Endothelial cell of umbilical vein (primary cell): ENCODE results near the gene SPATA3. TPM values are rescaled to one million over a fixed set of nuclear protein-coding genes. Genes with fewer than 3 reads are reported as not detected.

Experiments
- BruUV-seq: library from RNA; stranded (reverse); fragments of 400-500 nt; replicated peaks from 2 replicates; lab custom pipeline; 2021; lab: Mats Ljungman, UMichigan
- CTCF ChIA-PET: fragments of 300-600, 350-600 bp; sonication (Branson Sonifier 250); formaldehyde crosslinking; loops from one replicate; lab custom pipeline; 2021; ENCODE audit warnings: antibody characterized with exemption, inconsistent platforms; lab: Charles Lee
- POLR2A ChIA-PET: fragments of 300-600, 350-600 bp; sonication (Branson Sonifier 250); formaldehyde crosslinking; loops from one replicate; lab custom pipeline; 2021; ENCODE audit warnings: antibody characterized with exemption, inconsistent platforms; lab: Charles Lee
- DNase-seq: peaks from one replicate; pipeline ENCODE4 v3.0.0-alpha.2; 2011; ENCODE audit warnings: low read depth, low spot score
- FAIRE-seq: peaks from 2 replicates; lab custom pipeline; 2011; peaks lifted over from hg19 to GRCh38; lab: Jason Lieb, UNC
- H2AFZ ChIP-seq: 2 replicates; pipeline ENCODE4 v1.6.0; 2012; ENCODE audit warnings: low read depth, low read length, control low read depth, inconsistent platforms
- H3K27ac ChIP-seq: 2 replicates; pipeline ENCODE4 v1.5.1; 2011; ENCODE audit warnings: low read depth, mild to moderate bottlenecking, control low read depth, low read length, moderate library complexity; ENCODE audit not compliant: insufficient read depth
- H3K27me3 ChIP-seq, 2 experiments: 2 replicates each; pipeline versions ENCODE4 v1.6.0 to v1.6.1; 2011; ENCODE audit warnings: low read length in 2 of 2, mixed read lengths in 1 of 2; ENCODE audit not compliant: control insufficient read depth in 2 of 2, insufficient read depth in 2 of 2
- H3K36me3 ChIP-seq, 2 experiments: 2 replicates in 1 of 2; 3 replicates in 1 of 2; pipeline ENCODE4 v1.5.1; 2011; ENCODE audit warnings: low read length in 2 of 2, mild to moderate bottlenecking in 1 of 2, moderate library complexity in 1 of 2; ENCODE audit not compliant: control insufficient read depth in 2 of 2, insufficient read depth in 2 of 2; ENCODE audit errors: extremely low read depth in 1 of 2
- H3K4me1 ChIP-seq: 3 replicates; pipeline ENCODE4 v1.5.1; 2011; ENCODE audit warnings: mild to moderate bottlenecking, low read length; ENCODE audit not compliant: control insufficient read depth, insufficient read depth; ENCODE audit errors: extremely low read depth
- H3K4me2 ChIP-seq: 2 replicates; pipeline ENCODE4 v1.6.1; 2011; ENCODE audit warnings: low read length, control low read depth, mixed read lengths; ENCODE audit not compliant: insufficient read depth
- H3K4me3 ChIP-seq, 3 experiments: fragments of 200-600 bp in 1 of 3; sonication (generic), shearing (Covaris generic) in 1 of 3; replicated peaks in 1 of 3; 2 replicates each; pipeline ENCODE4 v1.5.1; 2011 to 2016; ENCODE audit warnings: control low read depth in 3 of 3, low read length in 3 of 3, mild to moderate bottlenecking in 2 of 3, inconsistent platforms in 1 of 3, low read depth in 1 of 3, moderate library complexity in 1 of 3; ENCODE audit not compliant: insufficient read depth in 1 of 3
- H3K79me2 ChIP-seq: 2 replicates; pipeline ENCODE4 v1.6.0; 2012; ENCODE audit warnings: low read length, inconsistent platforms; ENCODE audit not compliant: control insufficient read depth, insufficient read depth
- H3K9ac ChIP-seq: replicated peaks from 2 replicates; pipeline ENCODE3; 2011; ENCODE audit warnings: low read length, control low read depth; ENCODE audit not compliant: insufficient read depth; ENCODE audit errors: extremely low read depth
- H3K9me1 ChIP-seq: replicated peaks from 3 replicates; pipeline ENCODE4 v1.6.0; 2011; ENCODE audit warnings: mild to moderate bottlenecking, low read length; ENCODE audit not compliant: control insufficient read depth, insufficient read depth; ENCODE audit errors: extremely low read depth
- H3K9me3 ChIP-seq: replicated peaks from 2 replicates; pipeline ENCODE4 v1.5.1; 2012; ENCODE audit warnings: low read length, inconsistent platforms; ENCODE audit not compliant: control insufficient read depth, insufficient read depth
- H4K20me1 ChIP-seq: replicated peaks from 2 replicates; pipeline ENCODE3; 2011; ENCODE audit warnings: mild to moderate bottlenecking, low read length; ENCODE audit not compliant: control insufficient read depth, insufficient read depth; ENCODE audit errors: extremely low read depth
- CTCF ChIP-seq, 2 donors: IDR thresholded peaks; 1 replicate in 1 of 2; 2 replicates in 1 of 2; pipeline ENCODE4 v1.5.1; 2011; ENCODE audit warnings: low read length in 2 of 2, mild to moderate bottlenecking in 2 of 2, moderate library complexity in 2 of 2, control low read depth in 1 of 2, inconsistent platforms in 1 of 2, low read depth in 1 of 2; ENCODE audit not compliant: insufficient read depth in 1 of 2; ENCODE audit errors: extremely low read depth in 1 of 2
- EZH2 ChIP-seq: IDR thresholded peaks from 2 replicates; pipeline ENCODE4 v1.6.1; 2012; ENCODE audit warnings: borderline replicate concordance, low read depth, mild to moderate bottlenecking, moderate library complexity, low read length, inconsistent platforms; ENCODE audit not compliant: severe bottlenecking
- FOS ChIP-seq: IDR thresholded peaks from 2 replicates; pipeline ENCODE4 v1.6.1; 2011; ENCODE audit warnings: mild to moderate bottlenecking, low read length, moderate library complexity, borderline replicate concordance; ENCODE audit not compliant: insufficient read depth
- GATA2 ChIP-seq: IDR thresholded peaks from 2 replicates; pipeline ENCODE4 v1.7.0; 2011; ENCODE audit warnings: low read depth, mild to moderate bottlenecking, moderate library complexity, mixed read lengths, low read length; ENCODE audit not compliant: insufficient read length, insufficient read depth
- JUN ChIP-seq: IDR thresholded peaks from 2 replicates; pipeline ENCODE4 v1.6.1; 2011; ENCODE audit warnings: borderline replicate concordance, low read depth; ENCODE audit not compliant: insufficient read length, insufficient read depth
- MAX ChIP-seq: IDR thresholded peaks from 2 replicates; pipeline ENCODE4 v1.6.1; 2011; ENCODE audit not compliant: insufficient read depth, insufficient read length
- MYC ChIP-seq: IDR thresholded peaks from one replicate; pipeline ENCODE4 v1.6.1; 2011; ENCODE audit warnings: mild to moderate bottlenecking, low read depth, low read length
- POLR2A ChIP-seq: IDR thresholded peaks from 2 replicates; pipeline ENCODE4 v1.6.1; 2012; ENCODE audit warnings: low read depth, mild to moderate bottlenecking, control low read depth, low read length
- POLR2AphosphoS5 ChIP-seq: IDR thresholded peaks from 2 replicates; pipeline ENCODE4 v1.6.1; 2012; ENCODE audit warnings: low read depth, mild to moderate bottlenecking, control low read depth, low read length, moderate library complexity; ENCODE audit not compliant: insufficient read depth
- dilution Hi-C: fragments of 300-500 bp; cut with MboI; formaldehyde crosslinking; loops from one replicate; pipeline ENCODE4 v1.15.0; 2019; ENCODE audit warnings: low sequenced_read_pairs; ENCODE audit not compliant: extremely low pct_ligation_motif_present
- intact Hi-C: fragments of 100-400 bp; cut with micrococcal nuclease; formaldehyde crosslinking; loops from one replicate; pipeline ENCODE4 v1.10.0; 2022
- polyA plus RNA-seq, 4 experiments: library from polyadenylated mRNA; depleted of rRNA in 3 of 4; stranded (reverse) in 3 of 4; unstranded in 1 of 4; fragments of >200 nt; gene quantifications; 2 replicates each; pipeline versions ENCODE4 v1.2.1 to v1.2.3, GENCODE V29; 2011 to 2012; ENCODE audit warnings: missing spikeins in 1 of 4
- total RNA-seq: library from RNA; stranded (reverse); gene quantifications from 2 replicates; pipeline ENCODE4 v1.2.3, GENCODE V29; 2021

SPATA3 gene
- total and polyA plus RNA-seq, 2 donors (not counting 3 experiments of a cell fraction or from before 2014, with no cell fraction given), result not detected

GRCh38 chr2:231041061-231041689 is 45.3 kb downstream of the SPATA3 start:
- FAIRE-seq (no peak), DNase-seq (no peak)
- Histone ChIP-seq H3K9me1 (no peaks in the 10 kb centered on the region), H2AFZ (no peak overlapping the region), H3K36me3 (no peaks in the 10 kb centered on the region), H3K4me2 (no peak overlapping the region), H3K9me3 (no peaks in the 10 kb centered on the region), H3K79me2 (no peaks in the 10 kb centered on the region), H3K4me1 (no peaks in the 10 kb centered on the region), H4K20me1 (no peaks in the 10 kb centered on the region), H3K9ac (no peak overlapping the region), H3K27me3 (peaks cover 33 to 43% of the 10 kb centered on the region in 2 experiments), H3K27ac (no peak overlapping the region), H3K4me3 (no peak overlapping the region)
- dilution Hi-C loops, result no loop called here
- intact Hi-C loops, result no loop called here
- BruUV-seq, result no TSS peak
- POLR2A ChIA-PET, result no interaction called here
- CTCF ChIA-PET, result interaction anchor here (1.6 kb wide), 1 partner anchor 11 kb away, joined by 5 read pairs; no protein-coding TSS in a partner anchor
- no peak for TF ChIP-seq MYC
- no peak for TF ChIP-seq GATA2
- TF ChIP-seq MAX, result no peak
- TF ChIP-seq POLR2A, result no peak

- H3K4me3 ChIP-seq, result no peak overlapping the region
- intact Hi-C loops (no loop called here), dilution Hi-C loops (no loop called here)
- POLR2A ChIA-PET, result no interaction called here
- H3K9me1 ChIP-seq, result no peaks in the 10 kb centered on the region
- H3K79me2 ChIP-seq, result no peaks in the 10 kb centered on the region
- no peaks in the 10 kb centered on the region for H4K20me1 ChIP-seq
- no peak for TF ChIP-seq FOS
- TF ChIP-seq POLR2AphosphoS5, result no peak
- no peak for TF ChIP-seq MYC
- no peak for TF ChIP-seq POLR2A
- no peak for TF ChIP-seq MAX
- TF ChIP-seq CTCF (IDR thresholded peaks at IDR 0.05; ENCODE audit: extremely low read depth in 1 of 2, insufficient read depth in 1 of 2, low read depth in 1 of 2, low read length in 2 of 2), result no peak
- TF ChIP-seq EZH2, result no peak
- TF ChIP-seq GATA2, result no peak
- no peak for TF ChIP-seq JUN
- no peak overlapping the region for H2AFZ ChIP-seq
- no TSS peak for BruUV-seq
- H3K9ac ChIP-seq, result no peak overlapping the region
- no peaks in the 10 kb centered on the region for H3K9me3 ChIP-seq
- H3K27ac ChIP-seq, result no peak overlapping the region
- no peaks in the 10 kb centered on the region for H3K4me1 ChIP-seq
- H3K4me2 ChIP-seq, result no peak overlapping the region
- H3K27me3 ChIP-seq, result peaks cover 22 to 23% of the 10 kb centered on the region in 2 experiments
- no peaks in the 10 kb centered on the region for H3K36me3 ChIP-seq
- FAIRE-seq (no peak), DNase-seq (no peak)
- CTCF ChIA-PET, result no interaction called here
Observed at GRCh38 chr2:231043796-231044195, 47.9 kb downstream of the SPATA3 start.
